Fibroblast of upper back skin (primary cell): Measurements from ENCODE around the gene SART1.
"Not testable (repeated sequence)": the region's sequence is repeated elsewhere in the genome, so short reads cannot be mapped to it uniquely, and the experiment has no call there.

Experiments
- DNase-seq: peaks from one replicate; pipeline ENCODE4 v3.0.0-alpha.2; 2013

The SART1 gene

DNA sequence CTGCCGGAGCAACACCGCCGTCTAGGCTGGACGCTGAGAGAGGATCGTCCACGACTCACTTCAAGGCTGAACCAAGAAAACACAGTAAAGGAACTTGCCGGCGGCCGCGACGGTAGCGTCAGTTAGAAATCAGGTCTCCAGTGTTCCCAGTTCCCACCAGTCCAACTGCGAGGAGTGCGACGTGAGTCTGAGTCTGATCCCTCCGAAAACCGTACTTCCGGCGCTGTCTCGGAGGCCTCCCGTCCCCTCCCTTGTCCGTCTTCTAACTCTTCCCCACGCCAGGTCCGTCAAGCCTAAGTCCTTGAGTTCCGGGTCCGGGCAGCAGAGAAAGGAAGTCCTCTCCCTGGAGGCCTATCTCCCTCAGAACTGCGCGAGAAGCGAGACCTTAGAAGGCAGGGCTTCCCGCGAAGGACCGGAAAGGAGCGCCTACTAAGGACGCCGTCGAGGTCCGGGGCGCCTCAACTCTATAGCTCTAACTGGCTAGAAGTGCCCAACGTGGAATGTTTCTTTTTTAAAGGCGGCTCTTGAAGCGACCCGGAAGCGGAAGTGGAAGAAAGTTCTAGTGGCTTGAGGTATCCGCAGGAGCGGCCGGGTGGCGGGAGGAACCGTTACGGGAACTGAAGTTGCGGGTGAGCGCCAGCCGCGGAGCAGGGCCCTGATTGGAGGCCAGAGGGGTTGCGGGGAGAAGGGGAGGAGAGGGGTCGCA, 40.6 kb downstream of the SART1 start, which contains the start of the genes BANF1 and EIF1AD:
BANF1 (plus strand) TSS at position 562 of the 706 bp plus-strand sequence. CDS start 748 bp downstream, outside the sequence.
EIF1AD (minus strand) TSS at position 216 of the 706 bp plus-strand sequence. CDS start 1,768 bp downstream, outside the sequence.
- peak; percentile 95 for DNase-seq

DNA sequence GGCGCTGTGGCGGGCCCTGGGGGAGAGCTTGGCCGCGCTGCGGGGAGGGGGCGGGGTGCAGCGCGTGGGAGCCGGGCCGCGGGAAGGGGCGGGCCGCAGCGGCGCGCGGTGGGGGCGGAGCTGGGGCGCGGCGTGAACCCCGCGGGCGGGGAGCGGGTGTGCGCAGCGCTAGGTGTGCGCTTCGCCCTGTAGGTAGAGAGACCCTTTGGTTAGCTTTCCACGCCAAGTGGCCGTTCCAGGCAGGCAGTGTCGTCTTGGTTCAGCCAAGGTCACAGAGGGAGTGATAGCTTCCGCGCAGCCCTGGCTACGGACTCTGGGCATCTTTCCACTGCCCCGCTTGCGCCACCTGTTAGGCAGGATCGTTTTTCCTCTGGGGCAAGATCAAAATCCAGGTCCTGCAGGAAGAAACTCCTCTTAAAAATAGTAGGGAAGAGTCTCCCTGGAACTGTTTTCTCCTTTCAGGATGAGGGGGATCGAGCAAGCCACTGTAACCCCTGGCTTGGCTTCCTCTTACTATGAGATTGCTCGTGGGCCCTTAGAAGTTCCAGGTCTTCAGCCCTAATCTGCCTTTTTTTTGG, 41.2 kb downstream of the SART1 start:
- no peak for DNase-seq

DNA sequence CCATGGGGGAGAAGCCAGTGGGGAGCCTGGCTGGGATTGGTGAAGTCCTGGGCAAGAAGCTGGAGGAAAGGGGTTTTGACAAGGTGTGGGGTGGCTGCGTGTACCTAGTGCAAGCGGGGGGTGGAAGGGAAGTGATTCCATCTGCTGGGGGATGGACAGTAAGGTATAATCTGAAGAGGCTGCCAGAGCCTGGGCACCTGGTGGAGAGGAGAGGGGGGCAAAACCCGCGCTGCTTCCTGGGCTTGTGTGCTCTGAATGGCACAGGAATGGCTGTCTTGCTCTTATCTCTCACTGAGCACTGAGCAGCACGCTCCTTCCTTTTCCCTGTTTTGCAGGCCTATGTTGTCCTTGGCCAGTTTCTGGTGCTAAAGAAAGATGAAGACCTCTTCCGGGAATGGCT, 41.8 kb downstream of the SART1 start:
- DNase-seq, result no peak

DNA sequence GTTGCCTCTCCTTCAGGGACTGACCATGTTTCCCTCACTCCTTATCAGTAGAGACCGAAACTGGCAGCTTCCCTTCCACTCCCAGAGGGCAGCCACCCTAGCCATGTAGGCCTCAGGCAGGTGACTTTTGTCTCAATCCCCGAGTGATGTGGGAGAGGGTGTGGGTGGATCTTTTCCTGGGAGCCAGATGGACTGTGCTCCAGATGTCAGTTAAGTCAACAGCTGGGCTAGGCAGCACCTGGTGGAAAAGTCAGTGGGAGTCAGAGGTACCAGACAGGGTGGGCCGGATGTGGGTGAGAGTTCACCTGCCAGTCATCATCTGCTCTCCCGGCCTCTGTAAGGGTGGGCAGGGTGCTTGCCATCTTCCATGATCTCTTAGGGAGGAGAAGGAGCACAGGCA, 42.7 kb downstream of the SART1 start:
- no peak for DNase-seq

DNA sequence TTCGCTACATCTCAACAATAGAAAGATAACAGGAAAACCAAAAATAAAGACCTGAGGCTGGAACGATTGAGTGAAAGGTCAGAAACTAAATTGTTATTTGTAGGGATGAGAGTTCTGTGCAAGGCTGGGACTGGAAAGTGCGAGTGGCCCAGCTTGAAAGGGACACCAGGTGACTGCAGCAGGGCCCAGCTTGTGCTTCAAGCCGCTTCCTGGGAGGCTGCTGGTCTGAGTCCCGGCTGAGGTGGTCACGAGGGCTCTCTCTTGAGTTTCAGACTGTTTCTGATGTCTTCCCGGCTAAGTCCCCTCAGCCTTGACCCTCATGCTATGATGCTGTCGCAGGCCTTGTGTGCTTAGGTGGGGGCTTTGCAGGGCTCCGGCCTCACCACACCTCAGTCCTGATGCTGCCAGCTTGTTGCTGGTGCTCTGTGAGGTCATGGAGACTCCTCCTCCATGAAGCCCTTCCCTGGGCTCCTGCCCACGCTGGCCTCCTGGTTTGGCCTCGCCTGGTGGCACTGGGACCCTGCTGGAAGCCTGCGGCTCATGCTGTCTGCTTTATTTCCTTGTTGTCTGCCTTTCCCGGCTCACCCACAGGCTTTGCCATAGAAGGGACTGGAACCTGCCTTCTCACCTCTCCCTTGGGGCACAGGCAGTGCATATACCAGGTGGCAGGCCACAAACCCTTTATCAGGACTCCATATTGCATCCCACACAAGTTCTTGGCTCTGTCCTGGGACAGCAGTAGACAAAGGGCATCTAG, 44.8 kb downstream of the SART1 start:
- no peak for DNase-seq

DNA sequence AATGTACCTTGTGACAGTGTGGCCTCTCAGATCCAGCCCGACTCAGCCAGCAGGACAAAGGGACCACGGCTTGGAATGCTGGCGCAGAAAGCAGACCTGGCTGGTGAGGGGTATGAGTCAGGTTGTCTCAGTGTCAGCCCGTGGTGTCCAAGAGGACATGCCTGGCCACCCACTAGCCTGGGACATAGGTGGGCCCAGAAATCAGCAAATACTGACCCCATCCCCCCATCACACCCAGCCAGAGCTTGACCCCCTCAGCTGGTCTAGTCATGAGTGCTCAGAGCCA, 45.3 kb downstream of the SART1 start:
- DNase-seq, result no peak

DNA sequence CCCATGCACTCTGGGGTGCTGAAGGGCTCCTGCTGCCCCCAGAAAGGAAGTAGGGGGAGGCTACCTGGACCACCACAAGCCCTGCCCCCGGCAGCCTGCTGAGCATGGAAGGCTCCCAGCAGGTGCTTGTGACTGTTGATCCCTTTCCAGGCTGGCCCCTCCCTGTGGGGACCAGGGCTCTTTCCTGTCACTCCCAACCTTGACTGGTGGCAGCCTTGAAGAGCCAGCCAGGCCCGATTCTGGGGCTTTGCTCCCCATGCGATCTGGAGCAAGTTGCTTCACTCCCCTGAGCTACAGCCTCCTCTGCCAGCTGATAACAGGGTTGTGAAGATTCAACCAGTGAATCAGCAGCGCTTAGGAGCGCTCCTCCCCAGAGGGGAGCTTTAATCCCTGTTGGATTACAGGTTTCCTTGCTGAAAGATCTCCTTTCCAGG, 45.7 kb downstream of the SART1 start:
- no peak for DNase-seq

DNA sequence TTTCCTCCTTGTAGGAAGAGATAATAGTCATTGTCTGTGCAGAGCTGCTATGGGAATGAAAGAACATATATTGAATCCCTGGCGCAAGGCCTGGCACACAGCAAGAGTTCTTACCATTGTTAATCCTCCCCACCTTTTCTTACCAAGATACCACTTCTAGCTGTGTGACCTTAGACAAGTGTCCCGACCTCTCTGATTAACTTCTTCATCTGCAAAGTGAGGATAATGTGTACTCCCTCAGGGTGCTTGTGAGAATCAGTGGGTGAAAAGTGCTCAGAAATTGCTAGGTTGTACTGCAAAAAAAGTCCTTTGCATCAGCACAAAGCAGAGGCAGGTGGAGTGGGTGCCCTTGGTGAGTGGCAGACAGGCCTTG, 46.5 kb downstream of the SART1 start:
- DNase-seq, result no peak

DNA sequence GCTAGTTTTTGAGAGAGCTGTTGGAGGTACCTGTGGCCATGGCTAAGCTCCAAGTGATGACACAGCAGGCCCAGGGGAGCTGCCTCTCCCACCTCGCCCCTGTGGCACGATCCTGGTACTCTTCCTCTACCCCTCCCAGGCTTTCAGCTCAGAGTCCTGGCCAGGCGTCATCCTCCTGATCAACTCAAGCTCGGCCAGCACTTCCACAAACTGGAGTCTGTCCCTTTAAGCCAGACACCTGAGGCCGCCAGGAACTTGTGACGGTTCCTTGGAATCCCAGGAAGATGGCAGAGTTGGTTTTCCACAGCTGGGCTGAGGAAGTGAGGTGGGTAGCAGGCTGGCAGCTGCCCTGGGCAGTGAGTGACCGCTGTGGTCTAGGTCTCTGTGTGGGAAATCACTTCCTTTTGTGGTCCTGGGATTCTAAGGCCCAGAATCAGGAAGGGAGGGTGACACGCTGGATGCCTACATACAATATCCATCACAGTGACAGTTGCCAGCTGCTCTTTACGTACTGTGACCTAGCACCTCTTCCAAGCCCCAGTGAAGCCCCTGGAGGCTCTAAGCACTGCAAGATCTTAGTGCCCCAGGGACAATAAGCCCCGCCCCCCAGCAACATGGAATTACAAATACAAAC, 47.1 kb downstream of the SART1 start:
- DNase-seq, result no peak

DNA sequence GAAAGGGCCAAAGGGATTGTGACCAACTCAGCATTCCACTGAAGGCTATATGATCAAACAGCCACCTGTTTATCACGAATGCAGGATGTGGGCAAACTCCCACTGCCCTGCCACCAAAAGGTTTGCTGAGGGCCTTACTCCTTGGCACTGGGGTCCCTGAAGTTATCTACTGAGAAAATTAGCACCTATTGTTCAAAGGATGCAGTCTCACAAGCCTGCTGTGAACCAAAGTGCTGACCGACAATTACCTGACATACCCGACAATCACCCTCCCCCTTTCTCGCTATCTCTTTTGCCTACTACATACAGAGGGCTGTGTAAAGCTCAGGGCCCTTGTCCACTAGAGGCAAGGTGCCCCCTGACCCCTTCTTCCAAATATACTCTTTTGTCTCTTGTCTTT, 48.5 kb downstream of the SART1 start:
- DNase-seq, result not testable (repeated sequence)

DNA sequence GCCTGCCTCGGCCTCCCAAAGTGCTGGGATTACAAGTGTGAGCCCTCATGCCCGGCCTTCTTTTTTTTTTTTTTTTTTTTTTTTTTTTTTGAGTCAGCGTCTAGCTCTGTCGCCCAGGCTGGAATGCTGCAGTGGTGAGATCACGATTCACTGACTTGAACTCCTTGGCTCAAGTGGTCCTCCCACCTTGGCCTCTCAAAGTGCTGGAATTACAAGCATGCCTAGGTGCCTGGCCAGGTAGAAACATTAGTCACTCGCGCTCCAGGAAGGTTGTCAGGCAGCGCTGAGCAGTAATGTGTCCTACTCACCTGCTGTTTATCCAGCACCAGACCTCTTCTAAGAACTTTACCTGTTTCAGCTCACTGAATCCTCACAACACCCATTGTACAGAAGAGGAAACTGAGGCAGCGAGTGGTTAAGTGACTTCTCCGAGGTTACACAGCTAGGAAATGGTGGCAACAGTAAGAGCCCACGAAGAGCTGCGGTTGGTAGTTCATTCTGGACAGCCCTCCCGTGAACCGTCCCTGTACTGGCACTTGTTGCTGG, 49.8 kb downstream of the SART1 start:
- DNase-seq, result peak; percentile 53

DNA sequence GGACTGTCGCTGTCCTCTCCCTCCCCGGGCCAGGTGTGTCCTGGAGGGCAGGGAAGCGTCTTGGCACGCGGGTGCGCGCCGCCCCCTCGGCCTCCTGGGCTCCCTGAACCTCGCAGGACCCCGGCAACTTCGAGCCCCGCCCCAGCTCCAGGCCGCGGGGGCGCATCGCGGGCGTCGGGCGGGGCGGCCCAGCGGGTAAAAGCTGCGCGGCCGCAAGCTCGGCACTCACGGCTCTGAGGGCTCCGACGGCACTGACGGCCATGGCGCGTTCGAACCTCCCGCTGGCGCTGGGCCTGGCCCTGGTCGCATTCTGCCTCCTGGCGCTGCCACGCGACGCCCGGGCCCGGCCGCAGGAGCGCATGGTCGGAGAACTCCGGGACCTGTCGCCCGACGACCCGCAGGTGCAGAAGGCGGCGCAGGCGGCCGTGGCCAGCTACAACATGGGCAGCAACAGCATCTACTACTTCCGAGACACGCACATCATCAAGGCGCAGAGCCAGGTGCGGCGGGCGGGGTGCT, 50.3 kb downstream of the SART1 start, which contains the start of gene CST6:
CST6 (plus strand) TSS at position 224 of the 519 bp plus-strand sequence; CDS start at position 261, 37 bp downstream.
- no peak for DNase-seq

DNA sequence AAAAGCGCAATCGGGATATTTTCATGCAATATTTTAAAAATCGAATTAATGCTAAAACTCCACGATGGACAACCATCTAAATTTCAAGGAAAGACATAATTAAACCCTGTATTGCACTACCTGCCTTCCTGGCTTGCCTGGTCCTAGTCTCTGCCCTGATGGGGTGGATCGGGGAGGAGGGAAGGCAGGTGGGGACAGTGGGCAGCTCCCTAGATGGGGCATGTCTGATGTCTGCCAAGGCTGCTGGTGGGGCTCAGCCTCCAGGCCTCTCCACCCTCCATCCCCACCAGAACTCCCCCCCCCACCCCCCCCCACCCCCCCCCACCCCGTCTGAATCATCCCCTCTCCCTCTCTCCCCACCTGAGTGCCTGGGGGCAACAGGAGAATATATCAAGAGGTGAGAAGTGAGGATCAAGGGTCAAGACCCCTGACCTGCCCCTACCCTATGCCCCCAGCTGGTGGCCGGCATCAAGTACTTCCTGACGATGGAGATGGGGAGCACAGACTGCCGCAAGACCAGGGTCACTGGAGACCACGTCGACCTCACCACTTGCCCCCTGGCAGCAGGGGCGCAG, 50.9 kb downstream of the SART1 start:
- DNase-seq, result no peak

DNA sequence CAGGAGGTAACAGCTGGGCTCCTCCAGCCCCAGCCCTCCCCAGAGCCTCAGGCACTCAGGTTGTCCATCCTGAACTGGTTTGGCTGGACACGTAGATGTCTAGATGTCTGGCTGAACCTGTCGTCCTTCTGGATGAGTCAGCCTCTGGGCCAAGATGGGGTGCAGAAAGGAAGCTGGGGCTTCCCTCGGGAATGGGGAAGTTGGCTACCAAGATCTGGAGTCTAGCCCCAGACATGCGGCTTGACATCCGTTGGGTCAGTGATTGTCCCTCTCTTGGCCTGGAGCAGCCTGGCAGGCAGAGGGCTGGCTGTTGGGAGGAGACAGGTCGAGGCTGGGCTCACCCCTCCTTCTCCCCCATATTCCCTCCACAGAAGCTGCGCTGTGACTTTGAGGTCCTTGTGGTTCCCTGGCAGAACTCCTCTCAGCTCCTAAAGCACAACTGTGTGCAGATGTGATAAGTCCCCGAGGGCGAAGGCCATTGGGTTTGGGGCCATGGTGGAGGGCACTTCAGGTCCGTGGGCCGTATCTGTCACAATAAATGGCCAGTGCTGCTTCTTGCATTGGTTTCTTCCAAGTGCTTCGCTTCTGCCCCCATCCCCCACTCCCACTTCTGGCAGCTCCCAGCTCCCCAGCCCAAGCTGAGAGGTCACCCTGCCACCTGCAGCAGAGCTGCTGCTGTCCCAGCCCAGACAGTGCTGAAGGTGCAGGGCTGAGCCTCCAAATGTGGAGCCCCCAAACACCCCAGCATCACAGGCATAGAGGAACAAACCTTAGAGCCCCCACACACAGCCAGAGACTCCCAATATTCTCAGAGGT, 51.6 kb downstream of the SART1 start:
- no peak for DNase-seq

DNA sequence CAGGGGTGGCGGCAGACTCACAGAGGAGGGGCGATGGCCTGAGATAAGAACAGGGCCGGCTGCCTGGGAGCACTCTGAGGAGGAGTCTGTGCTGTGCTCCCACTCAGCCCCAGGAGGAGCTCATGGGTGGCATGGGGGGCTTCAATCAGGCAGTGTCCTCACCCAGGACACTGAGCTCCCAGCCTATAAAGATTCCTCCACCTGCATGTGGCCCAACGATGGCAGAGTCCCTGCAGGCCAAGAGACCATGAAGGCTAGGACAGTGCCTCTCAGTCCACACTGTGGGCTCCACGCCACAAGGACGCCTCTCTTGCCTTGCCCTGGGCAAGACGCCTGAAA, 52.2 kb downstream of the SART1 start:
- no peak for DNase-seq

DNA sequence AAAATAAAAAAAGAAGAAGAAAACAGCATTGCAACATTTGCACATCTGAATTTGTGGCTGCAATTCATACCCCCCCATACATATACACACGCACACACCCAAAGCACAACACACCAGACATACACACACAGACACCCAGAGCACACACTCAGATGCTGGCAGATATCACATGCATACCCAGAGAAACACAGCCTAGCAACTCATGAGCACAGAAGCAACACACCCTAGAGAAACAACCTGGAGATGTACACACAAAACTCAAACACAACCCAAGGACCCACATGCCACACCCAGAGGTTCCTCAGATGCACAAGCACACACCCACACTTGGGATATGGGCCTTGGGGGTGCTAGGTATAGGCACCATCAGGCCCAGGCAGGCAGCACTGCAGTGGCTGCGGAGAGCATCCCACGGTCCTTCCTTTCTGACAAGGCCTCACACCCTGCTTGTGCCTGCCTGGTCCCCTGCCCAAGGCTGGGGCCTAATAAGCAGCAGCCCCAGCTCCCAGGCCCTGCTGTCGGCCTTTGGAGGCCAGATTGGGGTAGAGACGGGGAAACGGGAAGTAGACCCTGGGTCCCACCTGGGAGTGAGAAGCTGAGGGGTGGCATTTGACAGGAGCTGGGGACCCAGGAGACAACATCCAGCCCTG, 53.4 kb downstream of the SART1 start:
- no peak for DNase-seq

DNA sequence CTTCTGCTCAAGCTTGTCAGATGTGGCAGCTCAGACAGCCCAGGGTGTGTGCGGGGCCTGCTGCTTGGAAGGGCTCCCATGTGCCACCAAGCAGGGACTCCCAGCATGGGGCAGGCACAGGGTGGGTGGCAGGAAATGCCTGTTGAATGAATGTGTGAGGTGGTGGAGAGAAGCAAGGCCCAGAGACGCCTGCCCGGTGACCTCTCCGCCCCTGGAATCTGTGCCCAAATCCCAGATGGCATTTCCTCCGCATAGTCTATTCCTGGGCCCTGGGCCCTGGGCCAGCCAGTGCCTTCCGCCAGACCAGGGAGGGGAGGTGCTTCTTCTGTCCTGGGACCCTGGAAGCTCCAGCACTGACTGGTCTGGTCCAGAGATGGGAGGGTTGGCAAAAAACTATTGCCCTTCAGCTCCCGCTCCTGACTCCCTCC, 53.9 kb downstream of the SART1 start:
- DNase-seq, result peak; percentile 26

DNA sequence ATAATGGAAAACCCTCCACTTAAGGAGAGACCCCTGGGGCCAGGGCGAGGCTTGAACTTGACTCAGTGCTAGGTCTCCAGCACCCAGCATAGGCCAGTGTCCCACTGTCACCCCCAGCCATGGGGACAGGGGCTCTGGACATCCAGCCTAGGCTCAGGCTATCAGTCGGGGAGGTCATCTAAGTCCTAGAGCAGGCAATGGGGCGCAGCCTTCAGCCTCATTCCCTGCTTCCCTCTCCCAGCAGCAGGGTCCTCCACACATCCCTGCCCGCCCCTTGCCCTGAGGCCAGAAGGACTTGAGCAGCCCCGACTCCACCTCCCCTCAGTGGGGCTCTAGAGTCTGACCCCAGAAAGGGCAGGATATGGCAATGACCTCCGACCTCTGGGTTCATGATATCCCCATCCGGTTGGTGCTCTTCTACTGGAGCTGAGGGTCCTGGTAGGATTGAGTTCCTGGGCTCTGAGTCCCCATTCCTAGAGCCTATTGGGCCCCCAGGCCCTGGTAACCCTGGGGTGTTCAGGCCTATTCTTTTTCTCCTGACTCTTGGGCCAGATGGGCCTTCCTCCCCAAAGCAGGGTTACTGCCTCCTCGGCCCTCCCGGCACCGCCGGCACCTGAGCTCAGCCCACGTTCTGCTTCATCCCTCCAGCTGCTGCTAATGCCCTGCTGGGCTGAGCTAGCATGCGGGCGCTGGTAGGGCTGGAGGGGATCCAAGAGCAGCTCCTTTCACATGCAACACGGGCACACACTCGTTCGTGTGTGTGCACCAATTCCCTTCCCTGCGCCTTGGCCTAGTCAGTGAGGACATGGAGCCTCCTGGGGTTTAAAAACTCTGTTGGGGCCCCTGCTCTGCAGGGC, 54.6 kb downstream of the SART1 start:
- DNase-seq, result no peak

DNA sequence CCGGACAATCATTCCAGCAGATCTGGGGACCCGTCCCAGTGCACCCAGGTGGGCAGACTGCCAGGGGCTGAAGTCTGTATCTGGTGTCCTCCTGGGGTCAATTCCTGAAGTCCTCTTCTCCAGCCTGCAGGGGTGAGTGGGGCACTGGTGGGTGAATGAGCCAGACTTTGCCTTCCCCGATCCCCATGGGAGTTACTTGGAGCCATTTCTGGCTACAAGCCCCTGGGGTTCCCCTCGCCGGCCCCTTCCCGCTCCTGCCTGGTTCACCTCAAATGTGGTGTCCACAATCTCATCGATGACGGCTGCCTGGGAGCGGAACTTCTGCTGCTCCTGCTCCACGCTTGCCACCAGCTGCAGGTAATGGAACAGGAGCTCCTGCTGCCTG, 55.3 kb downstream of the SART1 start:
- no peak for DNase-seq

DNA sequence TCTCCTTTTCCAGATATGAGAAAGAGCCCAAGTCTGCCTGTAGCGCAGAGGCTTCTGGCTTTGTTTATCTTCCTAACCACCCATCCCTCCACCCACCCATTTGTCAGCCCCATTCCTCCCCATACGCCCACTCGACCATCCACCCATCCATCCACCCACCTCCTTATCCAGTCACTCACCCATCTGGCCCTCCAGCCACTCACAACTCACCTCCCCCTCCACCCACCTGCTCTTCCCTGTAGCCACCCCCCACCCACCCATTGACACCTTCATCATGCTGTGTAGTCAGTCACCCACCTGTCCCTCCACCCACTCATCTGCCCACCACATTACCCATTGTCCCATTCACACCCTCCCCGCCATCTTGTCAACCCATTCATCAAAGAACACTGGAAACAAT, 55.8 kb downstream of the SART1 start:
- no peak for DNase-seq
